GF-D8 (cell line): ENCODE results near the gene NKAIN2.
"Not testable (repeated sequence)": the region's sequence is repeated elsewhere in the genome, so short reads cannot be mapped to it uniquely, and the experiment has no call there.

Experiments
- DNase-seq: peaks from one replicate; lab custom pipeline; 2025; lab: John Stamatoyannopoulos, UW

Gene NKAIN2

GRCh38 chr6:124090491-124090890 lies 286.8 kb downstream of the NKAIN2 start:
- no peak for DNase-seq

GRCh38 chr6:124099520-124099919 lies 295.9 kb downstream of the NKAIN2 start:
- DNase-seq = no peak

GRCh38 chr6:124110514-124110913 lies 306.8 kb downstream of the NKAIN2 start:
- no peak for DNase-seq

- DNase-seq = no peak
Measured at GRCh38 chr6:124119596-124119995, 315.9 kb downstream of the NKAIN2 start.

GRCh38 chr6:124123617-124124209 lies 320.0 kb downstream of the NKAIN2 start:
- no peak for DNase-seq

GRCh38 chr6:124131259-124131658 lies 327.6 kb downstream of the NKAIN2 start:
- no peak for DNase-seq

- no peak for DNase-seq
Measured at GRCh38 chr6:124131779-124132178, 328.1 kb downstream of the NKAIN2 start.

GRCh38 chr6:124132256-124132655 lies 328.6 kb downstream of the NKAIN2 start:
- no peak for DNase-seq

GRCh38 chr6:124142852-124143251 lies 339.2 kb downstream of the NKAIN2 start:
- DNase-seq = no peak

GRCh38 chr6:124143435-124143834 lies 339.8 kb downstream of the NKAIN2 start:
- DNase-seq = no peak

GRCh38 chr6:124147621-124148020 lies 344.0 kb downstream of the NKAIN2 start:
- no peak for DNase-seq

GRCh38 chr6:124148236-124148957 lies 344.7 kb downstream of the NKAIN2 start:
- no peak for DNase-seq

GRCh38 chr6:124149646-124150045 lies 346.0 kb downstream of the NKAIN2 start:
- DNase-seq = no peak

- no peak for DNase-seq
Measured at GRCh38 chr6:124158024-124158423, 354.4 kb downstream of the NKAIN2 start.

- DNase-seq = no peak
Measured at GRCh38 chr6:124163676-124164075, 360.0 kb downstream of the NKAIN2 start.

GRCh38 chr6:124164343-124164742 lies 360.7 kb downstream of the NKAIN2 start:
- DNase-seq = no peak

GRCh38 chr6:124167249-124167648 lies 363.6 kb downstream of the NKAIN2 start:
- DNase-seq = not testable (repeated sequence)

GRCh38 chr6:124190256-124190655 lies 386.6 kb downstream of the NKAIN2 start:
- DNase-seq = no peak

GRCh38 chr6:124193132-124193531 lies 389.5 kb downstream of the NKAIN2 start:
- no peak for DNase-seq

- DNase-seq = no peak
Measured at GRCh38 chr6:124197148-124197547, 393.5 kb downstream of the NKAIN2 start.

- no peak for DNase-seq
Measured at GRCh38 chr6:124199286-124199685, 395.6 kb downstream of the NKAIN2 start.

- DNase-seq = no peak
Measured at GRCh38 chr6:124200661-124201060, 397.0 kb downstream of the NKAIN2 start.

- DNase-seq = no peak
Measured at GRCh38 chr6:124203101-124203811, 399.6 kb downstream of the NKAIN2 start.
